GM12878 (cell line): ENCODE data around the gene RAB11FIP2. TPM values are rescaled to one million over a fixed set of nuclear protein-coding genes. Genes with fewer than 3 reads are reported as not detected.

Experiments
- ATAC-seq: fragments of 200-7000 bp; cut with Tn5 transposase; 3 replicates; pipeline ENCODE4 v1.9.1; 2020; ENCODE audit warnings: mild to moderate bottlenecking, moderate library complexity
- BruUV-seq: library from RNA; stranded (reverse); fragments of 400-500 nt; replicated peaks from 2 replicates; lab custom pipeline; 2021; lab: Mats Ljungman, UMichigan
- CTCF ChIA-PET: fragments of 300-600 bp; sonication (Branson Sonifier 250); formaldehyde crosslinking; extraction: SDS; loops from one replicate; lab custom pipeline; 2021; ENCODE audit warnings: inconsistent platforms; lab: Yijun Ruan, JAX
- POLR2A ChIA-PET: fragments of 350-600 bp; formaldehyde crosslinking; extraction: SDS; loops from one replicate; lab custom pipeline; 2021; ENCODE audit warnings: inconsistent platforms; lab: Charles Lee
- RAD21 ChIA-PET: fragments of 300-600 bp; sonication (Branson Sonifier 250); formaldehyde crosslinking; loops from one replicate; lab custom pipeline; 2023; ENCODE audit warnings: antibody characterized with exemption; ENCODE audit not compliant: unreplicated experiment; lab: Charles Lee
- SMC1A ChIA-PET: fragments of 300-600 bp; sonication (Branson Sonifier 250); formaldehyde crosslinking; loops from one replicate; lab custom pipeline; 2023; ENCODE audit not compliant: unreplicated experiment, uncharacterized antibody; lab: Charles Lee
- DNase-seq: peaks from one replicate; pipeline ENCODE4 v3.0.0-alpha.2; 2011; ENCODE audit warnings: low read depth, low spot score
- FAIRE-seq: peaks from 3 replicates; lab custom pipeline; 2011; peaks lifted over from hg19 to GRCh38; lab: Jason Lieb, UNC
- H2AFZ ChIP-seq: 2 replicates; pipeline ENCODE4 v1.6.0; 2011; ENCODE audit warnings: low read depth, low read length, control low read depth; ENCODE audit not compliant: control insufficient read depth
- H3K27ac ChIP-seq: 2 replicates; pipeline ENCODE4 v1.5.1; 2011; ENCODE audit warnings: control low read depth; ENCODE audit not compliant: control insufficient read depth, insufficient read depth
- H3K27me3 ChIP-seq, 2 experiments: replicated peaks in 1 of 2; 2 replicates each; pipeline versions ENCODE4 v1.6.0 to v1.6.1; 2011; ENCODE audit warnings: low read length in 1 of 2; ENCODE audit not compliant: control insufficient read depth in 2 of 2, insufficient read depth in 2 of 2
- H3K36me3 ChIP-seq, 2 experiments: 2 replicates each; pipeline ENCODE4 v1.5.1; 2011; ENCODE audit warnings: low read length in 1 of 2; ENCODE audit not compliant: control insufficient read depth in 2 of 2, insufficient read depth in 2 of 2
- H3K4me1 ChIP-seq: 2 replicates; pipeline ENCODE4 v1.6.1; 2011; ENCODE audit warnings: mild to moderate bottlenecking, low read length, moderate library complexity, mixed read lengths; ENCODE audit not compliant: control insufficient read depth, insufficient read depth
- H3K4me2 ChIP-seq: 2 replicates; pipeline ENCODE4 v1.6.0; 2011; ENCODE audit warnings: control low read depth; ENCODE audit not compliant: control insufficient read depth, insufficient read depth
- H3K4me3 ChIP-seq: fragments of 200-600 bp; sonication (generic); 2 replicates; pipeline ENCODE4 v1.5.1; 2016
- H3K79me2 ChIP-seq: 2 replicates; pipeline ENCODE4 v1.6.0; 2011; ENCODE audit warnings: low read length; ENCODE audit not compliant: control insufficient read depth, insufficient read depth
- H3K9ac ChIP-seq: 2 replicates; pipeline ENCODE4 v1.8.0; 2011; ENCODE audit warnings: low read length, control low read depth, mixed read lengths; ENCODE audit not compliant: control insufficient read depth, insufficient read depth
- H3K9me3 ChIP-seq: replicated peaks from 3 replicates; pipeline ENCODE4 v1.5.1; 2011; ENCODE audit warnings: mild to moderate bottlenecking, low read length; ENCODE audit not compliant: control insufficient read depth, insufficient read depth
- H4K20me1 ChIP-seq: 2 replicates; pipeline ENCODE4 v1.6.0; 2011; ENCODE audit not compliant: control insufficient read depth, insufficient read depth
- CUX1 ChIP-seq: IDR thresholded peaks from 2 replicates; pipeline ENCODE4 v1.6.1; 2012; ENCODE audit warnings: improper control_type of control experiment, low read depth, low read length; ENCODE audit not compliant: insufficient replicate concordance
- FOXK2 ChIP-seq: fragments of 450-650 bp; IDR thresholded peaks from 2 replicates; pipeline ENCODE4 v1.6.1; 2017; ENCODE audit warnings: mild to moderate bottlenecking, moderate library complexity
- NR2C2 ChIP-seq: IDR thresholded peaks from 2 replicates; pipeline ENCODE4 v1.6.1; 2011; ENCODE audit warnings: borderline replicate concordance, low read depth; ENCODE audit not compliant: control insufficient read depth, insufficient read length
- RAD21 ChIP-seq: IDR thresholded peaks from 2 replicates; pipeline ENCODE4 v1.6.1; 2011; ENCODE audit warnings: mild to moderate bottlenecking, low read depth, low read length, moderate library complexity; ENCODE audit not compliant: insufficient read depth
- RFX5 ChIP-seq: IDR thresholded peaks from 2 replicates; pipeline ENCODE4 v1.6.1; 2011; ENCODE audit warnings: low read depth, low read length, improper control_type of control experiment
- RUNX3 ChIP-seq: IDR thresholded peaks from 2 replicates; pipeline ENCODE4 v1.6.1; 2012; ENCODE audit warnings: low read length, inconsistent platforms
- SMC3 ChIP-seq: IDR thresholded peaks from 2 replicates; pipeline ENCODE4 v1.6.1; 2011; ENCODE audit warnings: low read length, improper control_type of control experiment, borderline replicate concordance
- SRF ChIP-seq, 2 experiments: IDR thresholded peaks; 2 replicates each; pipeline ENCODE4 v1.6.1; 2011; ENCODE audit warnings: low read depth in 2 of 2, low read length in 2 of 2, mild to moderate bottlenecking in 1 of 2, moderate library complexity in 1 of 2
- SUZ12 ChIP-seq: fragments of 200-600 bp; sonication (generic); IDR thresholded peaks from one replicate; pipeline ENCODE4 v1.6.1; 2018; ENCODE audit warnings: antibody characterized with exemption, mild to moderate bottlenecking; ENCODE audit not compliant: unreplicated experiment
- TAF1 ChIP-seq: IDR thresholded peaks from 2 replicates; pipeline ENCODE4 v1.6.1; 2011; ENCODE audit warnings: mild to moderate bottlenecking, low read depth, low read length, borderline replicate concordance
- ZBED1 ChIP-seq: IDR thresholded peaks from 2 replicates; pipeline ENCODE4 v1.6.1; 2016; ENCODE audit warnings: borderline replicate concordance
- WGBS: methylation state at CpG from one replicate; pipeline ENCODE4 v1.1.6; 2016; ENCODE audit warnings: low lambda C conversion rate; ENCODE audit not compliant: insufficient replicate concordance, insufficient coverage; ENCODE audit errors: missing lambda C conversion rate; 5-methylcytosine and 5-hydroxymethylcytosine counted together
- in situ Hi-C: fragments of 300-500 bp; cut with MboI; formaldehyde crosslinking; loops from 9 replicates; pipeline ENCODE4 v1.14.3; 2018; ENCODE audit warnings: mixed read lengths
- intact Hi-C: fragments of 100-400 bp; cut with micrococcal nuclease; formaldehyde crosslinking; loops from one replicate; pipeline ENCODE4 v1.14.2; 2022; ENCODE audit not compliant: unreplicated experiment
- polyA plus RNA-seq, 11 experiments: library from polyadenylated mRNA; depleted of rRNA in 4 of 11; unstranded in 6 of 11; stranded (reverse) in 5 of 11; fragments of >200 nt; fragmentation: Nextera tagmentation in 4 of 11; fragmentation: Illumina TruSeq in 1 of 11; extraction: Ambion mirVana in 4 of 11; extraction: Trizol in 1 of 11; gene quantifications; 1 replicate in 1 of 11; 2 replicates in 10 of 11; pipeline versions ENCODE4 v1.2.1 to v1.2.3, GENCODE V29; 2011 to 2016; ENCODE audit warnings: inconsistent platforms in 2 of 11, missing spikeins in 2 of 11, low read depth in 1 of 11
- total RNA-seq, 4 experiments: library from RNA; depleted of rRNA in 3 of 4; stranded (reverse); fragments of >200 nt in 3 of 4; fragmentation: Illumina TruSeq in 1 of 4; extraction: Trizol in 1 of 4; gene quantifications; 2 replicates each; pipeline versions ENCODE4 v1.2.1 to v1.2.3, GENCODE V29; 2013 to 2021
- TF ChIP-seq, protein P1 (sequence below): IDR thresholded peaks from 2 replicates; pipeline ENCODE4 v1.6.1; 2012; ENCODE audit warnings: low read depth, low read length, improper control_type of control experiment

RAB11FIP2 gene
- total and polyA plus RNA-seq, 10 of the 15 experiments (the other 5 are each of a cell fraction or from before 2014, with no cell fraction given) = 1.8 to 16.7 (median 4.3) TPM

DNA sequence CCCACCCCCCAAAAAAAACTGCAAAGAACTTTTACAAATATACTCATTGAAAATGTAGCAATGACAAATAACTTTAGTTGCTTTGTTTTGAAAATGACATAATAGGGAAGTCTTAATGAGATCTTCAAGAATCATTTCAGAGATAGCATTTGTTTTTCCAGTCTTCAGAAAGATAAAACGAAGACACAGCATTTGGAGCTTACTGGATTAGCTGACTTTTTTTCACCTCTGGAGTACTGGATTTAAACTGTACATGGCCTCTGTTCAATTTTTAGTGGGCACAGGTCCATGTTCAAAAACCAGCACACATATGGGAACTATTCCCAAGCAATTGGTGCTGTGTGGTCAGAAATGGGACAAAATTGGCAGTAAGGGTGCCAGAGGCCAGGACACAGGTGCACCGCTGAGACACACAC, 3.9 kb downstream of the RAB11FIP2 start:
- RAD21 ChIA-PET = interaction anchor here (0.8 to 1.3 kb wide), 3 partner anchors 9 to 155 kb away, joined by 3 read pairs; no protein-coding TSS in a partner anchor
- SMC1A ChIA-PET = interaction anchor here (1.4 to 5.5 kb wide), 3 partner anchors 14 to 510 kb away, joined by 3 to 31 read pairs (median 3); no protein-coding TSS in a partner anchor
- peak overlapping the region; percentile 61; the same call in 1 of the 2 replicates for H3K4me2 ChIP-seq
- TF ChIP-seq SUZ12 (no peak), FOXK2 (no peak), SMC3 (no peak), CUX1 (no peak), RUNX3 (no peak), RAD21 (no peak), NR2C2 (no peak), RFX5 (no peak), TAF1 (no peak), ZBED1 (no peak), SRF (IDR thresholded peaks at IDR 0.05; ENCODE audit: low read depth in 2 of 2, low read length in 2 of 2) (no peak)
- TF ChIP-seq, protein P1, sequence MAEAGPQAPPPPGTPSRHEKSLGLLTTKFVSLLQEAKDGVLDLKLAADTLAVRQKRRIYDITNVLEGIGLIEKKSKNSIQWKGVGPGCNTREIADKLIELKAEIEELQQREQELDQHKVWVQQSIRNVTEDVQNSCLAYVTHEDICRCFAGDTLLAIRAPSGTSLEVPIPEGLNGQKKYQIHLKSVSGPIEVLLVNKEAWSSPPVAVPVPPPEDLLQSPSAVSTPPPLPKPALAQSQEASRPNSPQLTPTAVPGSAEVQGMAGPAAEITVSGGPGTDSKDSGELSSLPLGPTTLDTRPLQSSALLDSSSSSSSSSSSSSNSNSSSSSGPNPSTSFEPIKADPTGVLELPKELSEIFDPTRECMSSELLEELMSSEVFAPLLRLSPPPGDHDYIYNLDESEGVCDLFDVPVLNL = no peak
- peaks cover 35% of the 10 kb centered on the region for H3K79me2 ChIP-seq
- CTCF ChIA-PET = interaction anchor here (0.9 to 1.3 kb wide), 4 partner anchors 9 to 22 kb away, joined by 3 to 4 read pairs (median 4); no protein-coding TSS in a partner anchor
- H4K20me1 ChIP-seq = no peaks in the 10 kb centered on the region
- peaks cover 4% of the 10 kb centered on the region for H3K4me1 ChIP-seq
- intact Hi-C loops (no loop called here), in situ Hi-C loops (no loop called here)
- no peak for ATAC-seq
- no peaks in the 10 kb centered on the region for H3K27me3 ChIP-seq
- no peak for FAIRE-seq
- WGBS = 79% methylated on average over 2 of the region's 2 CpGs
- H3K4me3 ChIP-seq = peak overlapping the region; percentile 25; the same call in 1 of the 2 replicates
- POLR2A ChIA-PET = interaction anchor here (0.7 kb wide), 1 partner anchor 40 kb away, joined by 4 read pairs; no protein-coding TSS in a partner anchor
- no peak overlapping the region for H3K9ac ChIP-seq
- H3K36me3 ChIP-seq = no peaks in the 10 kb centered on the region
- no peak overlapping the region for H2AFZ ChIP-seq
- H3K9me3 ChIP-seq = no peaks in the 10 kb centered on the region
- no peak overlapping the region for H3K27ac ChIP-seq
- BruUV-seq = no TSS peak
- no peak for DNase-seq
